ENCODE data around the gene EIF2S2.

EIF2S2 gene

DNA sequence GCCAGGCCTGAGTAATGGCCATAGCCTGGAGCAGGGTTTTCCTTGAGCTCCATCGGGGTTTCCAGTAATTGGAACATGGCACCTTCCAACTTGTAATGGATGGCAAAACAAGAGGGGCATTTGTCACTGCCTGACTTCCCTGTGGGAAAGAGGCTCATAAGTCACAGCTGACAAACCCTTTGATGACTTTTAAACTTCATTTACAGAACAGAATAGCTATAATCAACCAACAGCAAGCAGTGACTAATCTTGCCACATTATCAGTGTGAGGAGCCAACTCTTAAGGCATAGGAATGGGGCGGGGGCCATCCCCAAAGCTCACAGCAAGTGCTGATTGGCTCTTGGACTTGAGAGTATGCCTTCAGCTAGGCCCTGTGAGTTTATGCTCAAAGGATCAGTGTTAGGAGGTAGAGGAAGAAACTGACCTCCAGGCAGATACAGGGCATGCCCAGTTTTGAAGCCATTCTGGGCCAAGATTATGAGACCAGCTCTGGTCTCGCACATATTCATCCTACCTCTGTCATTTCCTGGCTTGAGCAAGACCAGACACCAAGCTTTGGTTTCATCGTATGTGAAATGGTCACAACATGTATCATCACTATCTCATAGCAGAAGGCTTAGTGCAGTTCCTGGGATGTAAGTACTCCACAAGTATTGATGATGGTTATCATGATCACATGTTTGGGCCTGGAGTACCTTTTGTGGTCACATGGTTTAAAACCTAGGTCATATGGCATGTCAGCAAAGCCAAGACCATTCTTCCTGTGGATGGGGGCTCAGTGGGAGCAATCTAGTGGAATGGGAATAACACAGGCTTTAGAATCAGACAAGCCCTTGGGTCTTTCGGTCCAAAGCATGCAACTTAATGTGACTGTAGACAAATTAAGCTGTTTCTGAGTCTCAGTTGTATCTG, 49.2 kb downstream of the EIF2S2 start:
- peak; percentile 38 to 61 (median 39) for DNase-seq

DNA sequence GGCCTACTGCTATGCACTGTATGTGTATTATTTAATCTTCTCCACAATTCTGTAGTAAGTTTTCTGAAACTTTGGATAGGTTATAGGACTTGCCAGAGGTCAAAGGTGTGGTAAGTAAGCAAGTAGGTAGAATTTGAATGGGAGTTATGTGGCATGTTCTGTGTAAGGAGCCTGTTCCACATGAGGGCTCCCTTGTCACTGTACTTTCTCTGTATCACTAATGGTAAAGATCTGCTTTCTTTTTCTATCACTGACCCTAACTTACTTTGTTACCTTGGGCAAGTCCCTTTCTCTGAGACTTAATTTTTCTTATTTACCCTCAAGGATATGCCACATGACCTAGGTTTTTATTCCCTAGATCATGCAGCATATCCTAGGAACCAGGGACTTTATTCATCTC, 50.3 kb downstream of the EIF2S2 start:
- no peak for DNase-seq

DNA sequence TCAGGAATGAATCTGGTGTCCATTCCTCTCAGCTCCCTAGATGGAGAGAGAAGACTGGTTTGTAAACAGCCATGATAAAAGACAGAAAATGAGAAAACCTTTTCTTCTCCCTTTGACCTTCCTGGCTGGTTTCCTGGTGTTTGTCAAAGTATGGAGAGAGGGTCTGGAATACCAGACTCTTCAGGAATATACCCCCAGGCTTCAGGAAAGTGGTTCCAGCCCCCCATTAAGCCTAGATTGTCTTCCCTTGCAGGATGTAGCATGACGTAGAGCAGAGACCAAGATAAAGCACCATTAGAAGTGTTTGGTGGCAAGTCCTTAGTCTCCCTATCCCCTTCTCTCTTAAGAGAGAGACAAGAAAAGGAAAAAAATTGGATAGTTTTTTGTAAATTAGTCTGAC, 51.1 kb downstream of the EIF2S2 start:
- DNase-seq = no peak

DNA sequence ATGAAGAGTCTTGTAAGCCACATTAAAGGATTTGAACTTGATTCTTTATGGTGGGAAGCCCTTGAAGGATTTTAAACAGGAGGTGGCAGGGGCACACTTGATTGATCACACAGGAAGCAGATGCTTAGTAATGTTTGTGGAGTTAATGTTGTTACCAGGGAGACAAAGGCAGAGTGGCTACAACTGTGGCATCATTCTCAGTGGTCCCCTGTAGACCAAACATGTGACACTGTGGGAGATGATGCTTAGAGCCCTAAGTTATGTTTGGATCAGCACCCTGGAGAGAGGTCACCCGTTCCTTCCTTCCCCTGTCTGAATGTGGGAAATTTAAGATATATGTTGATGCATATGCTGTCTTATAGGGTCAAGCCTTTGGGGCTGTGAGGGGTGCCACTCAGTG, 53.2 kb downstream of the EIF2S2 start:
- DNase-seq = no peak

DNA sequence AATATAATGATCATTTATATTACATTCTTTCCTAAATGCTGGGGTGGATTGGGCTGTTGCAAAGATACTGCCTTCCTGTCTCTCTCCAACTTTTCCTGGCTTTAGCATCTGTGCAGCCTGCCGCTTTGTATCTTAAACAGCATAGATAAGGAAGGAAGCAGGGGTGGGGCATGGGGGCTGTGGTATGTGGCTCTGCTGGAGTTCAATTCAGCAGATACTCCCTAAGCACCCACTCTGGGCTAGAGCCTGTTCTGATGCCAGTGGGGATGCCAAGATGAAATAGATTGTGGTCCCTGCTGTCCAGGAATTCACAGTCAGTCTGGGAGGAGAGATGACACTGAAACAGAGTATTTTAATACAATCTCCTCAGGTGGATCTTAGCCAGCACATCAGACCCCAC, 56.8 kb downstream of the EIF2S2 start:
- DNase-seq = no peak

DNA sequence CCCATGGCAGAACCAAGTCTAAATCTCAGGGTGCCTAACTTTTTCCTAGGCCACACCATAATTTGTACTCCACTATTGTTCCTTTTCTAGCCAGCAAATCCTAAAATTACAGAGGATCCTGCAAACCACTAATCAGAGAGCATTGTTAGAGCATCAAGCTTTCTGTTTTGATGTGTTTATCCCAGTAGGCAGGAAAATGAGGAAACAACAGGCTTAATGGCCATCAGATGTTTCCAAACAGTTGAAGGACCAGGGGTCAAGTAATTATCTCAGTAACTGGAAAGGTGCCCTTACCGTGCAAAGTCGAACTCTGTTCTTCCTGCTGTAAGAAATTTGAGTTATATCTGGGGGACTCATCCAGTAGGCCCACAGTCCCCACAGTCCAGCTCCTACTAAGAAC, 59.6 kb downstream of the EIF2S2 start:
- DNase-seq = no peak

DNA sequence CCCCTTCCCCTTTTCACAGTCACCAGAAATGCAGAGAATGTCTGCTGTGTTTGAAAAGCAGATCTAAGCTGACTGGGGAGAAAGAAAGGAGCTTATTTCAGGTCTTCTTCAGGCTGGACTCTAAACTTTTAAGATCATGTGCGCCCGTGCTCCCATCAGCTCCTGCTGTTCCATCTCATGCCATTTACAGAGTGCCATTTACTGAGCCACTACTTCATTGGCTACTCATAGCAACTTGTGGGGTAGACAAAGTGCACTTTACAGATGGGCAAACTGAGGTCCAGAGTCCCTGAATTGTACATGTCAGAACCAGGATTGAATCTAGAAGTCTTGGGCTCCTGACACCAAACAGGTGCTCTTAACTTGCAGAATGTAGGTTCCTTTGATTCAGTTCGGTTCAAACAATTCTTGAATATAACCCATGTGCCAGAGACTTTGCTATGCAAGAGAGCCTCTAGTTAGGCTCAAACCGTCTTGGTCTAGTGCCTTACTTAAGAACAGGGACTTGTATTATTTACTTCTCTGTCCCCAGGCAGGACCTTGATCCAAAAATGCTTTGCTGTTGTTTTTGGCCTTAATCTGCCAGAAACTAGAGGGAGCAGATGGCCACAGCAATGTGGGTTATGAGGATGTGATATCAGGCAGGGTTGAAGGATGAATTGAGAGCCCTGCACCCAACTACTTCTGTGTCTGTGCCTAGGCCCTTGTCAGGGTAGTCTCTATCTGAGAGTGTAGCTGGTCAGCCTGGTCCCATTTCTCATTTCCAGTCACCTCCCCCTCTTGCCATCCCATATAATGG, 61.9 kb downstream of the EIF2S2 start:
- DNase-seq = no peak

DNA sequence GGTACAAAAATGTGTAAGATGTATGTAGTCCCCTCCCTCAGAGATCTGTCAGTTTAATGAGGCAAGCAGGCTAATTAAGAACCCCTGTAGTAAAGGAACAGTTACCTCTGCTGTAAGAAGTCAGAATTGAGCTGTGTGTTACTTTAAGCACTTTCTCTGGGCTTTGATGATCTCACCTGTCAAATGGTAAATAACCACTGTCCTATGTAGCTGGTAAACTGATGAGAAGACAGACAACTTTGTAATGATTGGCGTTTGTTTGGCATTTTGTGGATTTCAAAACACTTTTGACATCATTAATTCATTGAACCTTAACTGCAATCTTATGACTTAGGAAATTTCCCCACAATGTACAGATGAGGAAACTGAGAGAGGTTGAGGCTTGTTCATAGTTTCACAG, 62.7 kb downstream of the EIF2S2 start:
- DNase-seq = peak; percentile 22 to 47 (median 47)

DNA sequence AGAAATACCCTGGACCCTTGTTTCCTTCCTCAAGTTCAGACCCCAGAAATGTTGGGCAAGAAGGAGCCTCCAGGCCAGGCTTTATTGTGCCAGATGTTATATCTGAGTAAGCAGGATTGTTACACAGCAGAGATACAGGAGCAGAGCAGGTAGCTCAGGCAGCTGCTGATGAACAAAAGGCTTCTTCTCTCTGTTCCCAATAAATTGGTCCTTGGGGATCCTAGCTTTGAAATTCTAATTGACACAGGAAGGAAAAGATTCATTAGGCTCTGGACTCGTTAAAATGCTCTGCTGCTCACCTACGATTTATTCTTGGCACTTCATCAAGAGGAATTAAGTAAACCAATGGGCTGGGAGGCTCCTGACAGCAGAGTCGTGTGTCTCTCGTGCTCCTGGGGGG, 64.1 kb downstream of the EIF2S2 start:
- DNase-seq = no peak

DNA sequence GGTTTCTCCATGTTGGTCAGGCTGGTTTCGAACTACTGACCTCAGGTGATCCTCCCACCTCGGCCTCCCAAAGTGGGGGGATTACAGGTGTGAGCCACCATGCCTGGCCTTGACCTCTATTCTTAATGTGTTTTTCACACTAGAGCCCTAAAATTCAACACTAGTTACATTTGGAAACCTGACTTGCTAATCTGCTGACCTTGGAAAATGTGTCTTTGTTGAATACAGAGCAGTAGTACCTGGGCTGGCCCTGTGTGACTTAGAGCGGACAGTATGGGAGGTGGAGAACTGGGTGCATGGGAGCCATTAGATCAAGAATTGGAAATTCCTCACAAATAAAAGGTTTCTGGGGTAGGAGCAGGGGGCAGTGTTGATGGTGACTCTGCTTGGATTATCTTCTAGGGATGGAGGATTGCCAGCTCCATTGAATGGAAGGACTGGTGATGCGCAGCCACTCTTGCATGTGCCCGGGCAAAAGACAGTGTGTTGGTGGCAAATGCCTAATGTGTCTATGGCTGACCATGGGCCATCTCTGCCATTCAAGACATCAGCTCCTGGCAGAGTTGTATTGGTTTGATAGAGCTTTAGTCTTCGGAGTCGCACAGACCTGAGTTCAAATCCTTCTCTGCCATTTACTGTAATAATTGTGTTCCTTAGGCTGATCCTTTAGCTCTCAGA, 64.9 kb downstream of the EIF2S2 start:
- no peak for DNase-seq

DNA sequence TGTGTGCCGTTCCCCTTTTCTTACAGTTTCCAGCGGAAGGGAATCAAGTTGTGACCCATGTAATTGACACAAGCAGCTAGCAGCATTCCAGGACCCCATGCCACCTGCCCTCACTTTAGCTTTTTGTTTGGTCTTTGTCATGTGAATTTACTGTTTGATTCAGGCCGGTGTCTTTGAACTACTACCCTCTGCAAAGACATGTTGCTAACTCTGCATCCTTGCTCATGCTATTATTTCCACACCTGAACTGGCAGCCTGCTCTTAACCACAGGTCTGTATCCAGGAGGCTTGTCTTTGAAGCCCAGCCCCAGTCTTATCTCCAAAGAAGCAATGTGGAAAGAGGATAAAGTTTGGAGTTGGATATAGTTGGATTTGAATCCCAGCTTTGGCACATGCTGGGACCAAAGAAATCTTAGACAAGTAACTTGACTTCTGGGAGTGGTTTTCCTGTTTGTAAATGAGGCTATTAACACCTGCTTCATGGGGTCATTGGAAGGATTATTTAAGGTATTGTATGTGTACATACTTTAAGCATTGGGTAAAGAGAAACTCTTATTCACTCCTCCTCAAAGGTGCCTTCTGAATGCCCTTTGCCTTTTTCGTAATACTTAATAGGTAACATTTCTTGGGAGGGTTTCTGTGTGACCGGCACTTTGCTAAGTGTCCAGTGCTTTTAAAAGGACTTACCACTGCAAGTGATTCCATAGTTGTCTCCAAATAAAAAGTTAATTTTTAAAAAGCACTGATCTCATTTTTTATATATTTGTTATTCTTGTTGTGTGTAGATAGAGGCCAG, 65.9 kb downstream of the EIF2S2 start:
- no peak for DNase-seq

DNA sequence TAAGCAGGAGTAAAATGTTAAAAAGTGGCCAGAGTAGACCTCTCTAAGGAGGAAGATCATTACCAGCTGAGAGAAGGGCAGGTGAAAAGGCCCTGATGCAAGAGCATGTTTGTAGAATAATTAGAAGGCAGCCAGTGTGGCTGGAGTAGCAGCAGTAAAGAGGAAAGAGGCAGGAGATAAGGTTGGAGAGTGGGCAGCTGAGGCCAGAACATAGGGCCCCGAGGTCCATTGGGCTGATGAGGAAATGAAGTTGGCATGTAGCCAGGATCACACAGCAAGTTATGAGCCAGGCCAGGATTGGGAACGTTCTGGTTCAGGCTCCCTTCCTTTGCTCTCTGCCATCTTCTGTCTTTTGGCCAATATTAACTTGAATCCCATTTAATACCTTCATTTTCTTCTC, 66.7 kb downstream of the EIF2S2 start:
- peak; percentile 33 to 40 (median 36) for DNase-seq

DNA sequence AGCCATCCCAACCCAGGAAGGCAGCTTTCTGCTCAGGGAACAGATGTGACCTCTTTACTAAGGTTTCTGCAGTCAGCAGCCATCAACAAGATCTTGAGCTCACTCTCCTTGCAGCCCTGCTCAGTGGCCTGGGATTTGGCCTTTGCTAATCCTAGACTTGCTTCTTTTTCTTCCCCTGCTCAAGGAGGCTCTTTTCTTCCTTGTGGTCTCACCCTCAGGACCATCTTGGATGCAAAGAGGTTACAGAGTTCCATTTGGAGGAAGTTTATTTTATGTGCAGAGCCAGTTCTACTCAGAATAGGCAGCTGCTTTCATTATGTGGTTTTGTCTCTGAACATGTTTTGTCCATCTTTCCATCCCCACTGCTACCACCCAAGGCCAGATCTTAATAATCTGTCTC, 69.0 kb downstream of the EIF2S2 start:
- no peak for DNase-seq

DNA sequence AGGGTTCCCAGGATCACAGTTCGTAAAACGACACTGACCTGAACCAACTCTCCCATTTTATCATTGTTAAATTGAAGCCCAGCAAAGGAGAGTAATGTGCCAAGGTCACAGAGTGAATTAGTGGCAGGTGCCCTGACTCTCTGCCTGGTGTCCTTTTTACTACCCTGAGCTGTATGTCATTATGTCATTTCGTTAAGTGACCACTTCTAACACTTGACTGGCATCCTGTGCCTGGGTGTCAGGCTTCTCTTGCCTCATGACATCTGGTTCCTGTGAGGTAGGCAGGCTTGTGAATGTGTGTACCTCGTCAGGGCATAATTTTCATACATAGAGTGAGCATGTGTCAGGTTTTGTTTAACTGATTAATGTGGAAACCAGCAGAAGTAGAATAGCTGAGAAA, 69.8 kb downstream of the EIF2S2 start:
- DNase-seq = no peak

DNA sequence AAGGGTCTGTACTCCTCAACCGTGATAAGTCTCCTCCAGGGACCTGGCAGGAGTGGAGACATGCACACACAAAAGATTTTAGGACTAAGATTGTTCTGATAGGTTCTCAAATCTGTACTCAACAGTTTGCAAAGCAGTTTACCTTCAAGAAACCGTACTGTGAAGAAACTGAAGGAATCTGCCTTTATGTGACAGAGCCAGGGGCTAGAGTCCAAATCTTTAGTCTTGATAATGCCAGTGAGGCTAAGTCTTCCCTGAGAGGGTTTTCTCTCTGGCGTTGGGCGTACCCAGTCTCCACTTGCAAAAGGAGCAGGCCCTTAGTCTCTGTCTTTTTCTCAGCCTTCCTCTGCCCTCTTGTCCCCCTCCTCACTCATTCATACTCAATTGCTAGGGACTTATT, 70.8 kb downstream of the EIF2S2 start:
- no peak for DNase-seq

DNA sequence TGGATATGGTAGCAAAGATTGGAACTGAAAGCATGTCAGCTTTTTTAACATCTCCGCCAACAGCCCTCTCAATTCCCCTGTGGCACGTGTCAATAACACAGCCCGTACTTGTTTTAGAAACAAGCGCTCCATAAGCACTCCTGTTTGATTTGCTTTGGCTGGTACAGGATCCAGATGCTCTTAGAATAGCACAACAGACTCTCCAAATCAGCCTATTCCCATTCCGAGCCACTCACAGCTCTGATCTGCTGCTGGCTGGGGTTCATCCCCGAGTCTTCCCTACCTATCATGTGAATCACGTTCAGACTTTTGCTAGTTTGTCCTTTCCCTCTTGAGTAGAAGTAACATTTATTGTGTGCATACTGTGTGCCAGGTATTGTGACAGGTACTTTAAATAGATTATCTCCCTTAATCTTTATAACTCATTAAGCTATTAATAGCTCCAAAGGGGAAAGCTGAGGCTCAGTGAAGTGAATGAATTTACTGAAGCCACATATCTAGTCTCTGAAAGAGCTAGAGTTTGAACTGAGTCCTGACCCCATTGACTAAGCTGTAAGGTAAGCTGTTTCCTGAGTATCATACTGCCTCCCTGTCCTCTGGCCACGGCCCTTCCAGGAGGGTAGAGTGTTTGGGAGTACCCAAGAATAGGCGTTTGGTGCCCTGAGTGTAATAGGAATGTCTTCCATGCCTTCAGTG, 71.6 kb downstream of the EIF2S2 start:
- DNase-seq = no peak

Data from suppressor macrophage treated with lipopolysaccharide for 1 hour (primary cell).